Activated naive CD4-positive, alpha-beta T cell treated with anti-CD3 and anti-CD28 coated beads, Interleukin-2, amount 10 ng/mL, durations not matched to agents 7 days and 5 days (primary cell): Measurements from ENCODE around the gene COL5A1.
A peak's percentile ranks its signal among the peaks of the same experiment; 100 is the strongest.

Source experiments
- CTCF ChIA-PET: fragments of 350-600 bp; sonication (Branson Sonifier 250); formaldehyde crosslinking; loops from one replicate; lab custom pipeline; 2021; ENCODE audit warnings: antibody characterized with exemption; lab: Charles Lee
- DNase-seq: peaks from one replicate; pipeline ENCODE4 v3.0.0-alpha.2; 2020
- H3K27ac Mint-ChIP-seq: one replicate; pipeline ENCODE4 v1.8.0; 2021; ENCODE audit warnings: mild to moderate bottlenecking, moderate library complexity, mixed read lengths
- H3K27me3 Mint-ChIP-seq: one replicate; pipeline ENCODE4 v1.8.0; 2021; ENCODE audit warnings: mild to moderate bottlenecking, mixed read lengths
- H3K36me3 Mint-ChIP-seq: one replicate; pipeline ENCODE4 v1.8.0; 2021; ENCODE audit warnings: mixed read lengths
- H3K4me1 Mint-ChIP-seq: one replicate; pipeline ENCODE4 v1.8.0; 2021; ENCODE audit warnings: mixed read lengths
- H3K4me3 Mint-ChIP-seq: one replicate; pipeline ENCODE4 v1.8.0; 2021; ENCODE audit warnings: mild to moderate bottlenecking, moderate library complexity, mixed read lengths
- H3K9me3 Mint-ChIP-seq: one replicate; pipeline ENCODE4 v1.8.0; 2021; ENCODE audit warnings: mixed read lengths

COL5A1 gene

GRCh38 chr9:134626571-134627416 lies 14.8 kb upstream of the COL5A1 start:
- Mint-ChIP-seq H3K36me3 (no peaks in the 10 kb centered on the region), H3K27ac (no peak overlapping the region), H3K4me3 (no peak overlapping the region), H3K9me3 (no peaks in the 10 kb centered on the region), H3K4me1 (no peaks in the 10 kb centered on the region), H3K27me3 (no peaks in the 10 kb centered on the region)
- CTCF ChIA-PET: interaction anchor here (0.5 kb wide), 1 partner anchor 691 kb away, joined by 5 read pairs; no protein-coding TSS in a partner anchor
- DNase-seq: no peak

- Mint-ChIP-seq H3K4me3 (no peak overlapping the region), H3K27me3 (no peaks in the 10 kb centered on the region), H3K9me3 (no peaks in the 10 kb centered on the region), H3K4me1 (no peaks in the 10 kb centered on the region), H3K27ac (no peak overlapping the region), H3K36me3 (no peaks in the 10 kb centered on the region)
- DNase-seq: peak; percentile 10
- CTCF ChIA-PET: interaction anchor here (0.5 kb wide), 1 partner anchor 692 kb away, joined by 5 read pairs; no protein-coding TSS in a partner anchor
Measured at GRCh38 chr9:134627417-134628353, 13.9 kb upstream of the COL5A1 start.

GRCh38 chr9:134628354-134628736 lies 13.3 kb upstream of the COL5A1 start:
- Mint-ChIP-seq H3K4me1 (no peaks in the 10 kb centered on the region), H3K36me3 (no peaks in the 10 kb centered on the region), H3K4me3 (no peak overlapping the region), H3K9me3 (no peaks in the 10 kb centered on the region), H3K27ac (no peak overlapping the region), H3K27me3 (no peaks in the 10 kb centered on the region)
- no peak for DNase-seq
- CTCF ChIA-PET: no interaction called here

- Mint-ChIP-seq H3K36me3 (no peaks in the 10 kb centered on the region), H3K4me3 (no peak overlapping the region), H3K27ac (no peak overlapping the region), H3K9me3 (no peaks in the 10 kb centered on the region), H3K4me1 (no peaks in the 10 kb centered on the region), H3K27me3 (no peaks in the 10 kb centered on the region)
- peak; percentile 16 for DNase-seq
- CTCF ChIA-PET: no interaction called here
Measured at GRCh38 chr9:134629061-134629585, 12.5 kb upstream of the COL5A1 start.

- DNase-seq: peak; percentile 13
- CTCF ChIA-PET: no interaction called here
- H3K36me3 Mint-ChIP-seq: no peaks in the 10 kb centered on the region
- H3K4me3 Mint-ChIP-seq: no peak overlapping the region
- no peak overlapping the region for H3K27ac Mint-ChIP-seq
- no peaks in the 10 kb centered on the region for H3K9me3 Mint-ChIP-seq
- H3K27me3 Mint-ChIP-seq: no peaks in the 10 kb centered on the region
- no peaks in the 10 kb centered on the region for H3K4me1 Mint-ChIP-seq
Measured at GRCh38 chr9:134629586-134630392, 11.8 kb upstream of the COL5A1 start.

- Mint-ChIP-seq H3K27me3 (no peaks in the 10 kb centered on the region), H3K36me3 (no peaks in the 10 kb centered on the region), H3K9me3 (no peaks in the 10 kb centered on the region), H3K27ac (no peak overlapping the region), H3K4me3 (no peak overlapping the region), H3K4me1 (no peaks in the 10 kb centered on the region)
- CTCF ChIA-PET: no interaction called here
- peak; percentile 16 for DNase-seq
Measured at GRCh38 chr9:134630393-134630790, 11.2 kb upstream of the COL5A1 start.

GRCh38 chr9:134630861-134631260 lies 10.7 kb upstream of the COL5A1 start:
- Mint-ChIP-seq H3K27ac (no peak overlapping the region), H3K27me3 (no peaks in the 10 kb centered on the region), H3K4me1 (no peaks in the 10 kb centered on the region), H3K9me3 (no peaks in the 10 kb centered on the region), H3K4me3 (no peak overlapping the region), H3K36me3 (no peaks in the 10 kb centered on the region)
- CTCF ChIA-PET: no interaction called here
- peak; percentile 7 for DNase-seq

- no peaks in the 10 kb centered on the region for H3K4me1 Mint-ChIP-seq
- H3K36me3 Mint-ChIP-seq: no peaks in the 10 kb centered on the region
- no peaks in the 10 kb centered on the region for H3K27me3 Mint-ChIP-seq
- CTCF ChIA-PET: no interaction called here
- no peaks in the 10 kb centered on the region for H3K9me3 Mint-ChIP-seq
- H3K4me3 Mint-ChIP-seq: no peak overlapping the region
- DNase-seq: no peak
- no peak overlapping the region for H3K27ac Mint-ChIP-seq
Measured at GRCh38 chr9:134631881-134632280, 9.7 kb upstream of the COL5A1 start.

GRCh38 chr9:134632329-134632728 lies 9.3 kb upstream of the COL5A1 start:
- no peaks in the 10 kb centered on the region for H3K36me3 Mint-ChIP-seq

GRCh38 chr9:134633362-134634142 lies 8.1 kb upstream of the COL5A1 start:
- Mint-ChIP-seq H3K4me1 (no peaks in the 10 kb centered on the region), H3K27ac (no peak overlapping the region), H3K36me3 (no peaks in the 10 kb centered on the region), H3K27me3 (peaks cover 4% of the 10 kb centered on the region), H3K9me3 (no peaks in the 10 kb centered on the region), H3K4me3 (no peak overlapping the region)
- CTCF ChIA-PET: no interaction called here
- DNase-seq: peak; percentile 12

More at GRCh38 chr9:134632329-134632728, 9.3 kb upstream of the COL5A1 start:
- no peaks in the 10 kb centered on the region for H3K4me1 Mint-ChIP-seq
- no peaks in the 10 kb centered on the region for H3K9me3 Mint-ChIP-seq
- no peak overlapping the region for H3K27ac Mint-ChIP-seq
- DNase-seq: peak; percentile 5
- no peaks in the 10 kb centered on the region for H3K27me3 Mint-ChIP-seq
- CTCF ChIA-PET: no interaction called here
- H3K4me3 Mint-ChIP-seq: no peak overlapping the region

- Mint-ChIP-seq H3K4me1 (no peaks in the 10 kb centered on the region), H3K27ac (no peak overlapping the region), H3K9me3 (no peaks in the 10 kb centered on the region), H3K4me3 (no peak overlapping the region), H3K27me3 (peaks cover 9% of the 10 kb centered on the region), H3K36me3 (no peaks in the 10 kb centered on the region)
- peak; percentile 10 for DNase-seq
- CTCF ChIA-PET: no interaction called here
Measured at GRCh38 chr9:134634176-134634575, 7.4 kb upstream of the COL5A1 start.

GRCh38 chr9:134634667-134635230 lies 6.9 kb upstream of the COL5A1 start:
- CTCF ChIA-PET: no interaction called here
- H3K27ac Mint-ChIP-seq: no peak overlapping the region
- no peaks in the 10 kb centered on the region for H3K4me1 Mint-ChIP-seq
- no peaks in the 10 kb centered on the region for H3K36me3 Mint-ChIP-seq
- H3K9me3 Mint-ChIP-seq: no peaks in the 10 kb centered on the region
- no peak overlapping the region for H3K4me3 Mint-ChIP-seq
- DNase-seq: no peak
- H3K27me3 Mint-ChIP-seq: peaks cover 15% of the 10 kb centered on the region
